Lower lobe of right lung (tissue), 2 donors: ENCODE results near the gene IFT122. TPM values are rescaled to one million over a fixed set of nuclear protein-coding genes. Genes with fewer than 3 reads are reported as not detected.

Experiments
- ATAC-seq, 2 donors: fragments of 200-7000 bp; cut with Tn5 transposase; one replicate each; pipeline ENCODE4 v1.9.1; 2020 to 2022; ENCODE audit warnings: mild to moderate bottlenecking in 2 of 2, moderate library complexity in 2 of 2
- DNase-seq: peaks from one replicate; pipeline ENCODE4 v3.0.0-alpha.2; 2020
- H3K27ac ChIP-seq: fragments of 200-600 bp; one replicate; pipeline ENCODE4 v1.8.0; 2022
- H3K27me3 ChIP-seq: fragments of 200-600 bp; one replicate; pipeline ENCODE4 v1.8.0; 2022; ENCODE audit warnings: low read depth
- H3K36me3 ChIP-seq: fragments of 200-600 bp; one replicate; pipeline ENCODE4 v1.8.0; 2022; ENCODE audit warnings: mild to moderate bottlenecking
- H3K4me1 ChIP-seq: fragments of 200-600 bp; one replicate; pipeline ENCODE4 v1.8.0; 2022
- H3K4me3 ChIP-seq: fragments of 200-600 bp; one replicate; pipeline ENCODE4 v1.8.0; 2022; ENCODE audit warnings: mild to moderate bottlenecking
- H3K9me3 ChIP-seq: fragments of 200-600 bp; one replicate; pipeline ENCODE4 v1.8.0; 2022
- intact Hi-C: fragments of 100-400 bp; cut with DNase I; formaldehyde crosslinking; loops from one replicate; pipeline ENCODE4 v1.11.0; 2022
- total RNA-seq: library from RNA; stranded (reverse); fragmentation: NEBNext Ultra II Directional; extraction: Animal tissue kit (Norgen Biotek cat#: 25700); gene quantifications from one replicate; pipeline ENCODE4 v1.2.1, GENCODE V29; 2021
- TF ChIP-seq, protein P1 (sequence below): fragments of 200-600 bp; IDR thresholded peaks from one replicate; pipeline ENCODE4 v1.8.0; 2022; ENCODE audit warnings: antibody characterized with exemption, mild to moderate bottlenecking
- donor health status: DM: no; HTN: yes; CAD: no; lungs with severe emphysema.

The IFT122 gene
- total RNA-seq, 1 donor from 2014 or later, result 29.9 TPM

DNA sequence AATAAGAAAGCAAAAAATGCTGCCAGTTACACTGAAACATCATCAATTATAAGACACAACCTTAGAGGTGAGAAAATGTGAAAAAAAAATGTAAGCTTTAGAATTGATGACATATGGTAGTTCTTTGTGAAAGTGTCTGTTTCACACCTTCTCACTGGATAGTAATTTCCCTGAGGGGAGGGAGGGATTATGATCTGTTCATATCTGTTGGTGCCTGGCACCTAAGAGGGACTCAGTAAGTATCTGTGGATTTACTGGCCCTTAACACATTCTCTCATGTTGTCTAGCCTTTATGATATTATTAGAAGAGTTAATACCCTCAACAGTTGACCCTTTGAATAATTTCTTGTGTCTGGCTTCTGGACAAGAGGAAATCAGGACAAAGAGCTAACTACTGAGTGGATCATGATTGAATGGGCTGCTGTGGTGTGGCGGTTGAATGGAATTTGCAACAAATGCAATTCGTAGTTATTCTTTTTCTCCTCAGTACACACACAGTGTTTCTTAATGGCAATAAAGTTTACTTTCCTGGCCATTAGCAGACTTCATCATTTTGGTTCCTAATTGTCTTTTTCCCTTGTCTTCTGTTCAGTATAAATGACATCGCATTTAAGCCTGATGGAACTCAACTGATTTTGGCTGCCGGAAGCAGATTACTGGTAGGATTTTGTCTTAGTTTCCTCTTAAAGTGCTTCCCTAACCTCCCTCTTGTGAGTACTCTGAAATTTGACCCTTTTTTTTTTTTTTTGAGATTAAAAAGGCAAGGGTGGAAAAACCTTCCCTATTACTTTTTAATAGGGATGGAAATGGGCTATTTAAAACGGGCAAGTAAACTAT lies 9.5 kb downstream of the IFT122 start:
- no peak overlapping the region for H3K27ac ChIP-seq
- intact Hi-C loops, result no loop called here
- peaks cover 6% of the 10 kb centered on the region for H3K4me1 ChIP-seq
- DNase-seq, result no peak
- H3K27me3 ChIP-seq, result no peaks in the 10 kb centered on the region
- H3K36me3 ChIP-seq, result peaks cover 29% of the 10 kb centered on the region
- H3K4me3 ChIP-seq, result no peak overlapping the region
- H3K9me3 ChIP-seq, result no peaks in the 10 kb centered on the region
- TF ChIP-seq, protein P1, sequence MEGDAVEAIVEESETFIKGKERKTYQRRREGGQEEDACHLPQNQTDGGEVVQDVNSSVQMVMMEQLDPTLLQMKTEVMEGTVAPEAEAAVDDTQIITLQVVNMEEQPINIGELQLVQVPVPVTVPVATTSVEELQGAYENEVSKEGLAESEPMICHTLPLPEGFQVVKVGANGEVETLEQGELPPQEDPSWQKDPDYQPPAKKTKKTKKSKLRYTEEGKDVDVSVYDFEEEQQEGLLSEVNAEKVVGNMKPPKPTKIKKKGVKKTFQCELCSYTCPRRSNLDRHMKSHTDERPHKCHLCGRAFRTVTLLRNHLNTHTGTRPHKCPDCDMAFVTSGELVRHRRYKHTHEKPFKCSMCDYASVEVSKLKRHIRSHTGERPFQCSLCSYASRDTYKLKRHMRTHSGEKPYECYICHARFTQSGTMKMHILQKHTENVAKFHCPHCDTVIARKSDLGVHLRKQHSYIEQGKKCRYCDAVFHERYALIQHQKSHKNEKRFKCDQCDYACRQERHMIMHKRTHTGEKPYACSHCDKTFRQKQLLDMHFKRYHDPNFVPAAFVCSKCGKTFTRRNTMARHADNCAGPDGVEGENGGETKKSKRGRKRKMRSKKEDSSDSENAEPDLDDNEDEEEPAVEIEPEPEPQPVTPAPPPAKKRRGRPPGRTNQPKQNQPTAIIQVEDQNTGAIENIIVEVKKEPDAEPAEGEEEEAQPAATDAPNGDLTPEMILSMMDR, result no peak
- no peak for ATAC-seq

DNA sequence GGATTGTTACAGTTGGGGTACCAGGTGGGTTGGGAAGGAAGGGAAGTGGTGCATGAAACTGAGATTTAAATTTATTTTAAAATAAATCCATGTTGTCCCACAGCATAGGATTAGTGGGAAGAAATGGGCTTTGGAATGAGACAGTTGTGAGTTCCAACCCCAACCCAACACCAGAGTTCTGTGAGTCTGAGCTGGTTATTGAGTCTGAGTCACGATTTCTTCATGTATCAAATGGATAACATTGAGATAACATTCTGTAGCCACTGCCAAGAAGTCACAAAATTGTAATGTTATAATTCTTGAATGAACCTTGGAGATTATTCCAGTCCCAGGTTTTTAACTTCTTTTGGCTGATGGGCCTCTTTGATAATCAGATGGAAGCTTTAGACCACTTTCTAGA lies 13.7 kb downstream of the IFT122 start:
- no peaks in the 10 kb centered on the region for H3K4me1 ChIP-seq
- H3K4me3 ChIP-seq, result no peak overlapping the region
- H3K27ac ChIP-seq, result no peak overlapping the region
- intact Hi-C loops, result no loop called here
- H3K27me3 ChIP-seq, result no peaks in the 10 kb centered on the region
- ATAC-seq (no peak), DNase-seq (no peak)
- peaks cover 46% of the 10 kb centered on the region for H3K36me3 ChIP-seq
- H3K9me3 ChIP-seq, result no peaks in the 10 kb centered on the region
- TF ChIP-seq, protein P1, result no peak

DNA sequence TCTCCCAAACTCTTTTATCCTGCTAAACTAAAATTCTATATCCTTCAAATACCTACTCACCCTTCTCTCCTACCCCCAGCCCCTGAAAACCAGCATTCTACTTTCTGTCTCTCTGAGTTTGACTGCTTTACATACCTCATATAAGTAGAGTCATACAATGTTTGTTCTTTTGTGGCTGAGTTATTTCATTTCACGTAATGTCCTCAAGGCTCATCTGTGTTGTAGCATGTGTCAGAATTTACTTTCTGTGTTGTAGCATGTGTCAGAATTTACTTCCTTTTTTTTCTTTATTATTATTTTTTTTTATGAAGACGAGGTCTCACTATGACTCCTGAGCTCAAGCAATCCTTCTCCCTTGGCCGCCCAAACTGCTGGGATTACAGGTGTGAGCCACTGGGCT lies 20.1 kb downstream of the IFT122 start:
- no peak for DNase-seq
- intact Hi-C loops, result no loop called here
- Histone ChIP-seq H3K4me3 (no peak overlapping the region), H3K27me3 (no peaks in the 10 kb centered on the region), H3K36me3 (peaks cover 30% of the 10 kb centered on the region), H3K27ac (no peak overlapping the region), H3K9me3 (no peaks in the 10 kb centered on the region), H3K4me1 (no peaks in the 10 kb centered on the region)
- TF ChIP-seq, protein P1, result no peak
- no peak for ATAC-seq

DNA sequence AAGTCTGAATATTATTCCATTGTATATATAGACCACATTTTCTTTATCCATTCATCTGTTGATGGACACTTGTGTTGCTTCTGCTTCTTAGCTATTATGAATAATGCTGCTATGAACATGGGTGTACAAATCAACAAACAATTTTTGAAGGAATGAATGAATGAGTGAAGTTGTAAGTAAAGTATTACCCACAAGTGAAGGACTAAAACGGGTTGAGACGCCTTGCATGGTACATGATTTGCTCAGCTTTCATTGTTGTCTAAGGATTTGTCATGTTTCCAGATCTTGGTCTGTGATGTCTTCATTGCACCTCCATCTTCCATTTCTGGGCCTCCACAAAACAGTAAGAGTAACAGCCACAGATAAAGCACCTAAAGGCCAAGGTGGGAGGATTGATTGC lies 20.5 kb downstream of the IFT122 start:
- Histone ChIP-seq H3K36me3 (peaks cover 26% of the 10 kb centered on the region), H3K4me1 (no peaks in the 10 kb centered on the region), H3K9me3 (no peaks in the 10 kb centered on the region), H3K27ac (no peak overlapping the region), H3K27me3 (no peaks in the 10 kb centered on the region), H3K4me3 (no peak overlapping the region)
- intact Hi-C loops, result no loop called here
- DNase-seq (no peak), ATAC-seq (no peak)
- TF ChIP-seq, protein P1, result no peak

DNA sequence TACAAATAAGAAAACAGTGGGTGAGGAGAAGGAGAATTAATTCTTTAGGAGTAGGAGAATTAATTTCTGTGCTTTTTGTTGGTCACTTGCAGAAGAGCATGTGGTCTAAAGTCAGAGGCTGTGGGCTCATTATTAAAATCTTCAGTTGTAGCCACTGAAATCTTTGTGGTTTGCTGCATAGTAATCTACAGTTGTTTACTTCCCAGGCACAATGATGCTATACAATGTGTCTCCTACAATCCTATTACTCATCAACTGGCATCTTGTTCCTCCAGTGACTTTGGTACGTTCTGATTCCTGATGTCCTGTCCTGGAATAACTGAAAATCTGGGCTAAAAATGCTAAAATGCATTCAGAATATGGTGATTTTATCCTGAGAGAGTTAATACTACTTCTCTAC lies 21.0 kb downstream of the IFT122 start:
- H3K36me3 ChIP-seq, result peaks cover 26% of the 10 kb centered on the region
- ATAC-seq, result no peak

More for the DNA sequence above, 21.0 kb downstream of the IFT122 start:
- Histone ChIP-seq H3K27ac (no peak overlapping the region), H3K4me1 (no peaks in the 10 kb centered on the region), H3K9me3 (no peaks in the 10 kb centered on the region), H3K4me3 (no peak overlapping the region), H3K27me3 (no peaks in the 10 kb centered on the region)
- TF ChIP-seq, protein P1, result no peak
- no peak for DNase-seq
- intact Hi-C loops, result no loop called here
